Ishikawa (cell line): Measurements from ENCODE around the gene RNU6-1.

Experiments used
- CEBPB ChIP-seq: IDR thresholded peaks from 2 replicates; pipeline ENCODE4 v1.6.1; 2012
- CREB1 ChIP-seq: IDR thresholded peaks from 2 replicates; pipeline ENCODE4 v1.6.1; 2012; ENCODE audit warnings: low read depth
- EGR1 ChIP-seq: IDR thresholded peaks from 2 replicates; pipeline ENCODE4 v1.6.1; 2012
- EP300 ChIP-seq: IDR thresholded peaks from 2 replicates; pipeline ENCODE4 v1.6.1; 2012; ENCODE audit warnings: borderline replicate concordance
- FOXM1 ChIP-seq: IDR thresholded peaks from 2 replicates; pipeline ENCODE4 v1.6.1; 2012; ENCODE audit warnings: low read depth, borderline replicate concordance
- MAX ChIP-seq: IDR thresholded peaks from 2 replicates; pipeline ENCODE4 v1.6.1; 2012
- NFIC ChIP-seq: IDR thresholded peaks from 2 replicates; pipeline ENCODE4 v1.6.1; 2012
- RAD21 ChIP-seq: IDR thresholded peaks from 2 replicates; pipeline ENCODE4 v1.6.1; 2012; ENCODE audit warnings: low read depth
- REST ChIP-seq: IDR thresholded peaks from 2 replicates; pipeline ENCODE4 v1.6.1; 2012; ENCODE audit warnings: low read depth, mild to moderate bottlenecking
- TAF1 ChIP-seq: IDR thresholded peaks from 2 replicates; pipeline ENCODE4 v1.6.1; 2012; ENCODE audit warnings: low read depth, mild to moderate bottlenecking
- TCF12 ChIP-seq: IDR thresholded peaks from 2 replicates; pipeline ENCODE4 v1.6.1; 2012; ENCODE audit warnings: low read depth
- TEAD4 ChIP-seq: IDR thresholded peaks from 2 replicates; pipeline ENCODE4 v1.6.1; 2012
- USF1 ChIP-seq: IDR thresholded peaks from 2 replicates; pipeline ENCODE4 v1.6.1; 2012
- YY1 ChIP-seq: IDR thresholded peaks from 2 replicates; pipeline ENCODE4 v1.6.1; 2012; ENCODE audit warnings: low read depth
- ZBTB7A ChIP-seq: IDR thresholded peaks from 2 replicates; pipeline ENCODE4 v1.6.1; 2012; ENCODE audit warnings: low read depth

The RNU6-1 gene

GRCh38 chr15:67818464-67818863 lies 21.4 kb downstream of the RNU6-1 start:
- TF ChIP-seq TCF12 (no peak), FOXM1 (no peak), TEAD4 (no peak), EGR1 (no peak), RAD21 (no peak), ZBTB7A (no peak), CEBPB (no peak), YY1 (no peak), NFIC (no peak), TAF1 (no peak), EP300 (no peak)

GRCh38 chr15:67816668-67817067 lies 23.2 kb downstream of the RNU6-1 start:
- TF ChIP-seq EP300 (no peak), MAX (no peak), CREB1 (no peak), CEBPB (no peak), TAF1 (no peak), NFIC (no peak), YY1 (no peak), USF1 (no peak), REST (no peak), ZBTB7A (no peak)

- TF ChIP-seq TAF1 (no peak), NFIC (no peak), CREB1 (no peak), USF1 (no peak), CEBPB (no peak), RAD21 (no peak), FOXM1 (no peak), TEAD4 (no peak), TCF12 (no peak), YY1 (no peak), EGR1 (no peak), EP300 (no peak)
Measured at GRCh38 chr15:67815036-67815592, 24.7 kb downstream of the RNU6-1 start.

- TF ChIP-seq RAD21 (no peak), EGR1 (no peak), CREB1 (no peak), TAF1 (no peak), MAX (no peak), REST (no peak), YY1 (no peak), NFIC (no peak), CEBPB (no peak), USF1 (no peak), EP300 (no peak), ZBTB7A (no peak), TEAD4 (no peak), TCF12 (no peak)
Measured at GRCh38 chr15:67813104-67813634, 26.7 kb downstream of the RNU6-1 start.

- no peak for TF ChIP-seq REST
- TF ChIP-seq EP300: no peak
- TF ChIP-seq TCF12: no peak
- no peak for TF ChIP-seq TAF1
- TF ChIP-seq CEBPB: no peak
- no peak for TF ChIP-seq USF1
- no peak for TF ChIP-seq RAD21
- no peak for TF ChIP-seq YY1
- no peak for TF ChIP-seq TEAD4
- no peak for TF ChIP-seq EGR1
- TF ChIP-seq ZBTB7A: no peak
- no peak for TF ChIP-seq NFIC
- TF ChIP-seq CREB1: no peak
- no peak for TF ChIP-seq FOXM1
- TF ChIP-seq MAX: no peak
Measured at GRCh38 chr15:67812241-67812644, 27.6 kb downstream of the RNU6-1 start.
